Stimulated activated CD8-positive, alpha-beta memory T cell treated with anti-CD3 and anti-CD28 coated beads, Interleukin-2, amount 100 ng/mL, for 48 hours (primary cell): Measurements from ENCODE around the gene SLC22A16.
"Not testable (repeated sequence)": the region's sequence is repeated elsewhere in the genome, so short reads cannot be mapped to it uniquely, and the experiment has no call there.

Experiments used
- DNase-seq, 2 donors: peaks; one replicate each; pipeline ENCODE4 v3.0.0-alpha.2; 2020; ENCODE audit warnings: low read depth in 2 of 2

The SLC22A16 gene

DNA sequence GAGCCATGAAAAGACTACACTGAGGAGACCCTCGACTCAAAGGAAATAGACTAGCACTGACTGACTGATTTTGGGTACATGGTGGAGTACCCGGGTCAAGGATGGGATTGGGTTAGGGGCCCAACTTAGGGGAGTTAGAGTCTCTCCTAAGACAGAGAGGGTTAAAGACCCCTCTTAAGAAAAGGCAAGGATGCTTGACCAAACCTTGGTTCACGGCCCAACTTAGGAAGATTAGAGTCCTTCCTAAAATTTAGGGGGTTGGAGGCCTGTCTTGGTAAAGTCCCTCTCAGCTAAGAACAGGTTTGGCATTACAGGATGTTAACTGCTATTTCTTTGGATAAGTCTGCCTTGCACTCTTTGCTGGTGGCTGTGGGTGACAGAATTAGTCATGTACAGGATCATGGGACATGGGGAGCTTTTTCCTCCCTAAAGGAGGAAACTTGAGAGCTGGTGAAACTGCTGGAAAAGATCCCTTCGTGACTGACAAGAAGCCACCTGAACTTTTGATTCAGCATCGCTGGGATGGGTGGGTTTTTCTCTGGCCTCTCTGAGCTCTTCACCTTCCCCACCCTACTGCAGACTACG is 12.3 kb upstream of the SLC22A16 start:
- DNase-seq = no peak

- DNase-seq = not testable (repeated sequence)
Measured at GRCh38 chr6:110487968-110488381, 11.6 kb upstream of the SLC22A16 start.

- no peak for DNase-seq
Measured at GRCh38 chr6:110486756-110487155, 10.3 kb upstream of the SLC22A16 start.

GRCh38 chr6:110485491-110485890 is 9.1 kb upstream of the SLC22A16 start:
- no peak for DNase-seq

GRCh38 chr6:110484321-110484720 is 7.9 kb upstream of the SLC22A16 start:
- no peak for DNase-seq

DNA sequence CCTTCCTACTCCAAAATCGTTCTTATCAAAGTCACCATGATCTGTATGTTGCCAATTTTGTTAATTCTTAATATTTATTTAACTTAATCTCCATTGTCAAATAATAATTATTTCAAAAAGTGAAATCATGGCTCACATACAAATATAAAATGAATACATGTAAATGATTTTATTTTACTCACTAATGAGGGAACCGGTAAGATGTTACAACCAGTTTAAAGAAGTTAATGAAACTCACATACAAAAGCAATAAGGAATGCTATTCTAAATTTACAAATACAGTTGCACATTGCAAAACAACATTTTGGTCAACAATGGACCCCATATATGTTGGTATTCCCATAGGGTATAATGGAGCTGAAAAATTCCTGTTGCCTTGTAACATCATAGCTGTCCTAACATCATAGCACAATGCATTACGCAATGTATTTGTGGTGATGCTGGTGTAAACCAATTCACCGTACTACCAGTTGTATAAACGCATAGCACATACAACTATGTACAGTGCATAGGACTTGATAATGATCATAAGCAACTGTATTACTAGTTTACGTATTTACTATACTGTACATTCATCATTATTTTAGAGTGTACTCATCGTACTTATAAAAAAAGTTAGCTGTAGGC is 6.5 kb upstream of the SLC22A16 start:
- no peak for DNase-seq

- DNase-seq = no peak
Measured at GRCh38 chr6:110481081-110481480, 4.7 kb upstream of the SLC22A16 start.

DNA sequence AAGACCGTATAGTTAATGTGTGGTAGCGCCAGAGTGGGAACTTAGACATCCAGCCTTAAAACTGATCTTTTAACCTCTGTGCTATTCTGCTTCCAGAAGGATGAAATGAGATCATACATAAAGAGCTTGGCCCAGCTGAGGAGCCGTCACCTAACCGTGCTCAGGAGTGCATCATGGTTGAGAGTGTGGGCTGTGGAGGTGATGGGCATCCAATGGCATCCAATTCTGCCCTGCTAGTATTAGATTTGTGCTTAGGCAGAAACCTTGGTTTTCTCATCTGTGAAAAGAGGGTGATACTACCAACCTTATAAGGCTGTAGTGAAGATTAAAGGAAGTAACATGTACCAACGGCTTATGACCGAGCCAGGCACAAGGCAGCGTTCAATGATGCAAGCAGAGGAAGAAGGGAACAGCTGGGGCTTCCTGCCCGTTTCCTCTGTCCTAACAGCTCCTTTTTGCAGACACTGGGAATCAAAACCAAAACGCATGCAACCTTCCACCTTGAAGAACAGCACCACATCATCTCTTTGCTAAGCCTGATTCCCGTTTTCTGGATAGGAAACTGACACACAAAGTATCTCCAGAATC is 1.3 kb downstream of the SLC22A16 start:
- no peak for DNase-seq

GRCh38 chr6:110474500-110474899 is 1.9 kb downstream of the SLC22A16 start:
- no peak for DNase-seq

DNA sequence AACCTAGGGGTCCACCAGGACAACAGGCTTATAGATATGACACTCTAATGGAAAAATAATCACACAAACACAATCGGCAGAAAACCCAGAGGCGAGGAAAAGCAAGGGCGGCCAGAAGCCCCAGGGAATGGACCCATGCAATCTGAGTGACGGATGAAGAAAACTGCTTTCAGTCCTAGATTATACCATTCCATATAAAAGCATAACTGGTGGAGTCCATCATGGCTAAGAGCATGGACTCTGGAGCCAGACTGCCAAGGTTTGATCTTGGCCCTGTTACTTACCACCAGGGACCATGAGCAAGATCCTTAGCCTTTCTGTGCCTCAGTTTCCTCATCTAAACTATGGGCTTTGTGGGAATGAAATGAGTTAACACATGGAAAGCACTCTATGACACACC is 3.7 kb downstream of the SLC22A16 start:
- no peak for DNase-seq

GRCh38 chr6:110471726-110472365 is 4.6 kb downstream of the SLC22A16 start:
- no peak for DNase-seq

GRCh38 chr6:110468731-110469130 is 7.7 kb downstream of the SLC22A16 start:
- no peak for DNase-seq

- DNase-seq = no peak
Measured at GRCh38 chr6:110467566-110468140, 8.8 kb downstream of the SLC22A16 start.

- DNase-seq = no peak
Measured at GRCh38 chr6:110462884-110463481, 13.4 kb downstream of the SLC22A16 start.

DNA sequence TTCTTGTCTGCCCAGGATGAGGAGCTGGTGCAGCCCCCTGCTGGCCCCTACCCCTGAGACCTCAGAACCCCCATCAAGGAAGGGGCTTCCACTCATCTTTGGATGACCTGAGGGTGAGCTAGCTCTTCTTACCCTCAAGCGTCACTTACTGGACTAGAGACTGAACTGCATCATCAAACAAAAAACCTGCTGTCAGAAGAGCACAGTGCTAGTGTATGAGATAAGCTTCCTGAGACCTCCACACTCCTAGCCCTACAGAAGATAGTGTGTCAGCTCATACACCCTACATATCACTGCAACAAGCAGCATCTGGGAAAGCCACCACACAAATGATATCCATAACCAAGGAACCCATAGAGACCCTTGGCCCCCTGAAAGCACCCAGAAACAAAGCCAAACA is 15.0 kb downstream of the SLC22A16 start:
- no peak for DNase-seq

GRCh38 chr6:110459137-110459536 is 17.3 kb downstream of the SLC22A16 start:
- DNase-seq = no peak

GRCh38 chr6:110458476-110458875 is 17.9 kb downstream of the SLC22A16 start:
- DNase-seq = no peak

DNA sequence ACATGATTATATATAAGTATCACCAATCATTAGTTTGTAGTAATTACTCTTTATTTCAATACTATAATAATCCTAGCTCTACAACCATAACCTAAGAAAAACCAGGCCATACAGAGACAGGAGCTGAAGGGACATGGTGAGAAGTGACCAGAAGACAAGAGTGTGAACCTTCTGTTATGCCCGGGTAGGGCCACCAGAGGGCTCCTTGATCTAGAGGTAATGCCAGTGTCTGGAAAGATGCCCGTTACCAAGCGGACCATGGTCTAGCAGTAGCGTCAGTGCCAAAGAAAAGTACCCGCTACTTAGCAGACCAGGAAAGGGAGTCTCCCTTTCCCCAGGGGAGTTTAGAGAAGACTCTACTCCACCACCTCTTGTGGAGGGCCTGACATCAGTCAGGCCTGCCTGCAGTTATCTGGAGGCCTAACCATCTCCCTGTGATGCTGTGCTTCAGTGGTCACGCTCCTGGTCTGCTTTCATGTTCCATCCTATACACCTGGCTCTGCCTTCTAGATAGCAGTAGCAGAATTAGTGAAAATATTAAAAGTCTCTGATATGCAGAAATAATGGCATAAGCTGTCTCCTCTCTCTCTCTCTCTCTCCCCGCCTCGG is 18.7 kb downstream of the SLC22A16 start:
- peak in 1 of 2 donors; percentile 26 for DNase-seq

DNA sequence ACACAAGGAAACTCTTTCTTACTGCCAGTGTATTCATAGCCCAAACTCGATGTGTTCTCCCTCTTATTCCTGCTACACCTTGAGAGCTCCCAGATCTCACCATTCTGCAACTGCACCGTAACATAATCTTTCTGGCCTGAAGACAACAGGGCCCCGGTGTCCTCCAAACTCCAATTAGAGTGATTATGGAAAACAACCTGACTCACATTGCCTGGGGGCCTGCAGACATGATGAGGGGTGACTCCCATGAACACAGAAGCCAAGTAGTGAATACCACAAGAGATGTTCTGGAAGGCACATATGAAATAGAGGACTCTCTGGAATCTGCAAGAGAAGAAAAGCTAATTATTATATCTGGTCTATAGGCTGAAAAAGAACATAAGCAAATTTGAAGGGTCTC is 19.7 kb downstream of the SLC22A16 start:
- no peak for DNase-seq

- DNase-seq = no peak
Measured at GRCh38 chr6:110449541-110449895, 26.9 kb downstream of the SLC22A16 start.

DNA sequence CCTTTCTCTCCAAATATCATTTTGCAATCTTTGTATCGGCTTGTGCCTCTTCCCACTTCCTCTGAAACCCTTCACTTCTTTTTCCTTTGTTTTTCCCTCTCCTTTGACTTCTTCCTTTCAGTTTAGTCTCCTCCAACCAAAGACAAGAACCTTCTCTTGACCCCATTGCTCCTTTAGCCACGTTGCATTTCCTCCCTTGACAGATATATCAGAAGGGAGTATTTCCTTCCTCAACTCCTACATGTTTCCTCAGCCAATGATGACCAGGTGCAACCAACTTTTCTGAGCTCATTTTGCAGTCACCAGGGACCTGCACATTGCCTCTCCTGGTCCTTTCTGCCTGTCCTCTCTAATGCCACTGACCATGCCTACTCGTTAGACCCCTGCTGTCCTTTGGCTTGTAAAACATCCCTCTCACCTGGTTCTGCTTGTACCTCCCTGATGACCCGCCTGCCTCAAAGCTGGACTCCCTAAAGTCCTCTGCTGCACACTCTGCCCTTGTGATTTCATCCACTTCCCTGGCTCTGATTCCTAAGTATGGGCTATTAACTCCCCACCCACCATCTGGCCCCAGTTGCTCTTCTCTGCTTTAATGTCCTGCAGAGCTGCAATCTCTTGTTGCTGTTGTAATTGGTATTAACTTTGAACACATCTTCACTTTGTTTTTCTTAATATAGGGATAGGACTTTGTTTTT is 27.4 kb downstream of the SLC22A16 start:
- no peak for DNase-seq
